HCT116 (cell line): ENCODE results near the gene MAOB.

ENCODE experiments used
- EZH2 ChIP-seq: fragments of 200-600 bp; sonication (generic); IDR thresholded peaks from 2 replicates; pipeline ENCODE4 v1.6.1; 2017; ENCODE audit warnings: antibody characterized with exemption, mixed run types
- POLR2A ChIP-seq: IDR thresholded peaks from 2 replicates; pipeline ENCODE4 v1.7.0; 2011; ENCODE audit warnings: borderline replicate concordance; ENCODE audit not compliant: insufficient read depth, insufficient read length; ENCODE audit errors: extremely low read depth
- POLR2AphosphoS5 ChIP-seq: IDR thresholded peaks from 2 replicates; pipeline ENCODE4 v1.6.1; 2011; ENCODE audit warnings: mild to moderate bottlenecking, low read depth, low read length, moderate library complexity
- SIN3A ChIP-seq: IDR thresholded peaks from 2 replicates; pipeline ENCODE4 v1.6.1; 2012; ENCODE audit warnings: low read depth
- SP1 ChIP-seq: IDR thresholded peaks from 2 replicates; pipeline ENCODE4 v1.6.1; 2012; ENCODE audit warnings: low read depth
- ZNF274 ChIP-seq: fragments of 200-500 bp; sonication (Bioruptor generic); IDR thresholded peaks from 2 replicates; pipeline ENCODE4 v1.6.1; 2014; ENCODE audit warnings: mild to moderate bottlenecking, low read depth, low read length, inconsistent platforms
- TF ChIP-seq, protein P1 (sequence below): IDR thresholded peaks from 2 replicates; pipeline ENCODE4 v1.6.1; 2011; ENCODE audit warnings: mild to moderate bottlenecking, low read length, moderate library complexity; ENCODE audit not compliant: insufficient replicate concordance; ENCODE audit errors: extremely low read depth
- TF ChIP-seq, protein P2 (sequence below): IDR thresholded peaks from 2 replicates; pipeline ENCODE4 v1.6.1; 2012
- TF ChIP-seq, protein P3 (sequence below), 3 experiments: fragments of 200-600 bp in 1 of 3; sonication (generic) in 1 of 3; IDR thresholded peaks in 2 of 3; conservative IDR thresholded peaks in 1 of 3; 2 replicates each; pipeline ENCODE4 v1.5.1; 2012 to 2017; ENCODE audit warnings: low read depth in 2 of 3, low read length in 2 of 3, antibody characterized with exemption in 1 of 3, borderline replicate concordance in 1 of 3, control low read depth in 1 of 3, mild to moderate bottlenecking in 1 of 3, mixed read lengths in 1 of 3, mixed run types in 1 of 3, moderate library complexity in 1 of 3; ENCODE audit not compliant: insufficient read depth in 1 of 3
- TF ChIP-seq, protein P4 (sequence below): IDR thresholded peaks from 2 replicates; pipeline ENCODE4 v1.6.1; 2012

DNA sequence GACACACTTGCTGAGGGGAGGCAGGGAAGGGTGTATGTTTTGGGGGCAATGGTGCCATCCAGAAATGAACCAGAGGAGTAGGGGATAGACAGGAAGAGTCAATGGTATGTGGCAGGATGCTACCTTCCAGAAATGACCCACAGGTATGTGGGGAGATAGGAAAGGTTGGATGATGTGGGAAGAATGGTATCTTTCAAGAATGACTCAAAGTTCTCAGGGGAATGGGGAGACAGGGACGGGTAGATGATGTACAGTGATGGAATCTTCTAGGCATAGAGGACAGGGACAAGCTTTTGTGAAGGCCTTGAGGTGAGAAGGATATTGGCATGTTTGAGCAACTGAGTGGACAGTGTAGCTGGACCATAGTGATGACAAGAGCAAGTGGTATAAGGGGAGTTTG lies 161.3 kb downstream of the MAOB start:
- TF ChIP-seq, protein P1, sequence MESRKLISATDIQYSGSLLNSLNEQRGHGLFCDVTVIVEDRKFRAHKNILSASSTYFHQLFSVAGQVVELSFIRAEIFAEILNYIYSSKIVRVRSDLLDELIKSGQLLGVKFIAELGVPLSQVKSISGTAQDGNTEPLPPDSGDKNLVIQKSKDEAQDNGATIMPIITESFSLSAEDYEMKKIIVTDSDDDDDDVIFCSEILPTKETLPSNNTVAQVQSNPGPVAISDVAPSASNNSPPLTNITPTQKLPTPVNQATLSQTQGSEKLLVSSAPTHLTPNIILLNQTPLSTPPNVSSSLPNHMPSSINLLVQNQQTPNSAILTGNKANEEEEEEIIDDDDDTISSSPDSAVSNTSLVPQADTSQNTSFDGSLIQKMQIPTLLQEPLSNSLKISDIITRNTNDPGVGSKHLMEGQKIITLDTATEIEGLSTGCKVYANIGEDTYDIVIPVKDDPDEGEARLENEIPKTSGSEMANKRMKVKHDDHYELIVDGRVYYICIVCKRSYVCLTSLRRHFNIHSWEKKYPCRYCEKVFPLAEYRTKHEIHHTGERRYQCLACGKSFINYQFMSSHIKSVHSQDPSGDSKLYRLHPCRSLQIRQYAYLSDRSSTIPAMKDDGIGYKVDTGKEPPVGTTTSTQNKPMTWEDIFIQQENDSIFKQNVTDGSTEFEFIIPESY = no peak
- TF ChIP-seq SP1 (no peak), POLR2AphosphoS5 (no peak), POLR2A (no peak), EZH2 (no peak), ZNF274 (no peak), SIN3A (no peak)
- TF ChIP-seq, protein P2, sequence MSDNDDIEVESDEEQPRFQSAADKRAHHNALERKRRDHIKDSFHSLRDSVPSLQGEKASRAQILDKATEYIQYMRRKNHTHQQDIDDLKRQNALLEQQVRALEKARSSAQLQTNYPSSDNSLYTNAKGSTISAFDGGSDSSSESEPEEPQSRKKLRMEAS = no peak
- TF ChIP-seq, protein P3, sequence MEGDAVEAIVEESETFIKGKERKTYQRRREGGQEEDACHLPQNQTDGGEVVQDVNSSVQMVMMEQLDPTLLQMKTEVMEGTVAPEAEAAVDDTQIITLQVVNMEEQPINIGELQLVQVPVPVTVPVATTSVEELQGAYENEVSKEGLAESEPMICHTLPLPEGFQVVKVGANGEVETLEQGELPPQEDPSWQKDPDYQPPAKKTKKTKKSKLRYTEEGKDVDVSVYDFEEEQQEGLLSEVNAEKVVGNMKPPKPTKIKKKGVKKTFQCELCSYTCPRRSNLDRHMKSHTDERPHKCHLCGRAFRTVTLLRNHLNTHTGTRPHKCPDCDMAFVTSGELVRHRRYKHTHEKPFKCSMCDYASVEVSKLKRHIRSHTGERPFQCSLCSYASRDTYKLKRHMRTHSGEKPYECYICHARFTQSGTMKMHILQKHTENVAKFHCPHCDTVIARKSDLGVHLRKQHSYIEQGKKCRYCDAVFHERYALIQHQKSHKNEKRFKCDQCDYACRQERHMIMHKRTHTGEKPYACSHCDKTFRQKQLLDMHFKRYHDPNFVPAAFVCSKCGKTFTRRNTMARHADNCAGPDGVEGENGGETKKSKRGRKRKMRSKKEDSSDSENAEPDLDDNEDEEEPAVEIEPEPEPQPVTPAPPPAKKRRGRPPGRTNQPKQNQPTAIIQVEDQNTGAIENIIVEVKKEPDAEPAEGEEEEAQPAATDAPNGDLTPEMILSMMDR (IDR thresholded peaks at IDR 0.05 in 2 of 3, conservative IDR thresholded peaks at IDR 0.05 in 1 of 3; ENCODE audit: borderline replicate concordance in 1 of 3, insufficient read depth in 1 of 3, low read depth in 2 of 3, low read length in 2 of 3) = no peak
- TF ChIP-seq, protein P4, sequence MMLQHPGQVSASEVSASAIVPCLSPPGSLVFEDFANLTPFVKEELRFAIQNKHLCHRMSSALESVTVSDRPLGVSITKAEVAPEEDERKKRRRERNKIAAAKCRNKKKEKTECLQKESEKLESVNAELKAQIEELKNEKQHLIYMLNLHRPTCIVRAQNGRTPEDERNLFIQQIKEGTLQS = no peak
